Left renal pelvis (tissue), 4 donors: ENCODE results near the gene MCTP2. TPM values are rescaled to one million over a fixed set of nuclear protein-coding genes. Genes with fewer than 3 reads are reported as not detected.

Experiments used
- DNase-seq, 4 donors: peaks; one replicate each; pipeline ENCODE4 v3.0.0-alpha.2; 2013; ENCODE audit warnings: low read depth in 4 of 4, low spot score in 3 of 4
- polyA plus RNA-seq, 4 donors: library from polyadenylated mRNA; unstranded; fragments of 120-200 nt; gene quantifications; one replicate each; pipeline ENCODE4 v1.2.1, GENCODE V29; 2013; ENCODE audit not compliant: insufficient read length in 4 of 4

Gene MCTP2
- polyA plus RNA-seq, result 10 to 100 TPM; 18.8 to 52.3 (median 22.7) TPM

- DNase-seq, result peak; percentile 36 to 60 (median 47)
These were observed at the start of gene MCTP2 for GRCh38 chr15:94230883-94231722. Gene MCTP2 (plus strand): TSS chr15:94231561. CDS start chr15:94298266, 66,705 bp downstream.

GRCh38 chr15:94182883-94183282, 48.5 kb upstream of the MCTP2 start:
- no peak for DNase-seq

- DNase-seq, result no peak
These were observed 45.7 kb upstream of the MCTP2 start for GRCh38 chr15:94185547-94186236.

GRCh38 chr15:94186770-94187331, 44.5 kb upstream of the MCTP2 start:
- DNase-seq, result no peak

GRCh38 chr15:94193906-94194305, 37.5 kb upstream of the MCTP2 start:
- DNase-seq, result no peak

- DNase-seq, result no peak
These were observed 34.8 kb upstream of the MCTP2 start for GRCh38 chr15:94196531-94196930.

GRCh38 chr15:94198633-94199032, 32.7 kb upstream of the MCTP2 start:
- DNase-seq, result no peak

- DNase-seq, result no peak
These were observed 31.6 kb upstream of the MCTP2 start for GRCh38 chr15:94199725-94200124.

GRCh38 chr15:94203306-94203705, 28.1 kb upstream of the MCTP2 start:
- DNase-seq, result no peak

GRCh38 chr15:94205366-94205765, 26.0 kb upstream of the MCTP2 start:
- DNase-seq, result no peak

- no peak for DNase-seq
These were observed 24.7 kb upstream of the MCTP2 start for GRCh38 chr15:94206463-94207167.

GRCh38 chr15:94212291-94212690, 19.1 kb upstream of the MCTP2 start:
- no peak for DNase-seq

GRCh38 chr15:94225616-94226015, 5.7 kb upstream of the MCTP2 start:
- DNase-seq, result no peak

- DNase-seq, result no peak
These were observed 2.8 kb upstream of the MCTP2 start for GRCh38 chr15:94228611-94229010.

GRCh38 chr15:94229591-94230369, 1.6 kb upstream of the MCTP2 start:
- DNase-seq, result no peak

GRCh38 chr15:94230431-94230882, 904 bp upstream of the MCTP2 start:
- DNase-seq, result peak in 1 of 4 donors; percentile 19

GRCh38 chr15:94231723-94232468, 535 bp downstream of the MCTP2 start:
- no peak for DNase-seq

GRCh38 chr15:94233441-94233840, 2.1 kb downstream of the MCTP2 start:
- no peak for DNase-seq

GRCh38 chr15:94234300-94234699, 2.9 kb downstream of the MCTP2 start:
- no peak for DNase-seq
